DOHH2 (cell line): ENCODE results near the gene BANP.

Experiments used
- EZH2phosphoT487 ChIP-seq: fragments of 200-600 bp; sonication (generic); IDR thresholded peaks from 2 replicates; pipeline ENCODE4 v1.6.1; 2017; ENCODE audit warnings: borderline replicate concordance, mild to moderate bottlenecking, antibody characterized with exemption, low read length, moderate library complexity, mixed read lengths
- TF ChIP-seq, protein P1 (sequence below): fragments of 200-600 bp; sonication (generic); IDR thresholded peaks from one replicate; pipeline ENCODE4 v1.5.1; 2014; ENCODE audit warnings: antibody characterized with exemption, mild to moderate bottlenecking, low read depth, low read length; ENCODE audit not compliant: poor library complexity, severe bottlenecking

DNA sequence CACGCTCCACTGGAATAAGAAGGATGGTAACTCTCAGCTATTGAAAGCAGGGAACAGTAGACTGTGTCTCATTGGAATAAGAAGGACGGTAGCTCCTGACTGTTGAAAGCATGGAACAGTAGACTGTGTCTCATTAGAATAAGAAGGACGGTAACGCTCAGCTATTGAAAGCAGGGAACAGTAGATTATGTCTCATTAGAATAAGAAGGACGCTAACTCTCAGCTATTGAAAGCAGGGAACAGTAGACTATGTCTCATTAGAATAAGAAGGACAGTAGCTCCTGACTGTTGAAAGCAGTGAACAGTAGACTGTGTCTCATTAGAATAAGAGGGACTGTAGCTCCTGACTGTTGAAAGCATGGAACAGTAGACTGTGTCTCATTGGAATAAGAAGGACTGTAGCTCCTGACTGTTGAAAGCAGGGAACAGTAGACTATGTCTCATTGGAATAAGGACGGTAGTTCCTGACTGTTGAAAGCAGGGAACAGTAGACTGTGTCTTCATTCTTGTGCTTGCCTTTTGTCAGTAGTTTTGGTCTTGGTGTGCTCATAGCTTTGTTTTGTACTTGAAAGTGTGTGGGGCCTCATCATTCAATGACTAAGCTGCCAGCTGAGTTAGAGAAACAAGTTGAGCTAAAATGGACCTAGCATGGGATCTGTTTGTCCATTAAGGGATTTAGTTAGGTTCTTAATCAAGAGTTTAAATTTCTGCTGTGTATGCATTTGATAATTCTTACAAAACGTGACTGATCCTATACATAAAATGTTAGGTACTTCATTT is 58.5 kb downstream of the BANP start:
- TF ChIP-seq, protein P1, sequence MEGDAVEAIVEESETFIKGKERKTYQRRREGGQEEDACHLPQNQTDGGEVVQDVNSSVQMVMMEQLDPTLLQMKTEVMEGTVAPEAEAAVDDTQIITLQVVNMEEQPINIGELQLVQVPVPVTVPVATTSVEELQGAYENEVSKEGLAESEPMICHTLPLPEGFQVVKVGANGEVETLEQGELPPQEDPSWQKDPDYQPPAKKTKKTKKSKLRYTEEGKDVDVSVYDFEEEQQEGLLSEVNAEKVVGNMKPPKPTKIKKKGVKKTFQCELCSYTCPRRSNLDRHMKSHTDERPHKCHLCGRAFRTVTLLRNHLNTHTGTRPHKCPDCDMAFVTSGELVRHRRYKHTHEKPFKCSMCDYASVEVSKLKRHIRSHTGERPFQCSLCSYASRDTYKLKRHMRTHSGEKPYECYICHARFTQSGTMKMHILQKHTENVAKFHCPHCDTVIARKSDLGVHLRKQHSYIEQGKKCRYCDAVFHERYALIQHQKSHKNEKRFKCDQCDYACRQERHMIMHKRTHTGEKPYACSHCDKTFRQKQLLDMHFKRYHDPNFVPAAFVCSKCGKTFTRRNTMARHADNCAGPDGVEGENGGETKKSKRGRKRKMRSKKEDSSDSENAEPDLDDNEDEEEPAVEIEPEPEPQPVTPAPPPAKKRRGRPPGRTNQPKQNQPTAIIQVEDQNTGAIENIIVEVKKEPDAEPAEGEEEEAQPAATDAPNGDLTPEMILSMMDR: no peak
- no peak for TF ChIP-seq EZH2phosphoT487
